Hepatocyte (in vitro differentiated cells): ENCODE results near the gene CRACDL.

Experiments used
- EZH2 ChIP-seq: fragments of 200-600 bp; sonication (generic); IDR thresholded peaks from 2 replicates; pipeline ENCODE4 v1.6.1; 2016; ENCODE audit warnings: antibody characterized with exemption, mild to moderate bottlenecking, borderline replicate concordance
- EZH2phosphoT487 ChIP-seq: fragments of 200-600 bp; sonication (generic); IDR thresholded peaks from one replicate; pipeline ENCODE4 v1.6.1; 2018; ENCODE audit warnings: antibody characterized with exemption, mild to moderate bottlenecking, low read depth, moderate library complexity; ENCODE audit not compliant: unreplicated experiment, severe bottlenecking
- TF ChIP-seq, protein P1 (sequence below): fragments of 200-600 bp; sonication (generic); IDR thresholded peaks from 2 replicates; pipeline ENCODE4 v1.5.1; 2016; ENCODE audit warnings: antibody characterized with exemption, mild to moderate bottlenecking; ENCODE audit not compliant: poor library complexity

GRCh38 chr2:98923244-98923940 is 12.6 kb downstream of the CRACDL start:
- TF ChIP-seq, protein P1, sequence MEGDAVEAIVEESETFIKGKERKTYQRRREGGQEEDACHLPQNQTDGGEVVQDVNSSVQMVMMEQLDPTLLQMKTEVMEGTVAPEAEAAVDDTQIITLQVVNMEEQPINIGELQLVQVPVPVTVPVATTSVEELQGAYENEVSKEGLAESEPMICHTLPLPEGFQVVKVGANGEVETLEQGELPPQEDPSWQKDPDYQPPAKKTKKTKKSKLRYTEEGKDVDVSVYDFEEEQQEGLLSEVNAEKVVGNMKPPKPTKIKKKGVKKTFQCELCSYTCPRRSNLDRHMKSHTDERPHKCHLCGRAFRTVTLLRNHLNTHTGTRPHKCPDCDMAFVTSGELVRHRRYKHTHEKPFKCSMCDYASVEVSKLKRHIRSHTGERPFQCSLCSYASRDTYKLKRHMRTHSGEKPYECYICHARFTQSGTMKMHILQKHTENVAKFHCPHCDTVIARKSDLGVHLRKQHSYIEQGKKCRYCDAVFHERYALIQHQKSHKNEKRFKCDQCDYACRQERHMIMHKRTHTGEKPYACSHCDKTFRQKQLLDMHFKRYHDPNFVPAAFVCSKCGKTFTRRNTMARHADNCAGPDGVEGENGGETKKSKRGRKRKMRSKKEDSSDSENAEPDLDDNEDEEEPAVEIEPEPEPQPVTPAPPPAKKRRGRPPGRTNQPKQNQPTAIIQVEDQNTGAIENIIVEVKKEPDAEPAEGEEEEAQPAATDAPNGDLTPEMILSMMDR, result no peak
- TF ChIP-seq EZH2 (no peak), EZH2phosphoT487 (no peak)
